Stimulated activated CD4-positive, alpha-beta T cell treated with anti-CD3 and anti-CD28 coated beads, TNF-alpha, amount 100 ng/mL, for 48 hours (primary cell): ENCODE data around the gene RNF14.

Experiments
- DNase-seq, 3 donors: peaks; one replicate each; pipeline ENCODE4 v3.0.0-alpha.2; 2020; ENCODE audit warnings: low read depth in 3 of 3

RNF14 gene

DNA sequence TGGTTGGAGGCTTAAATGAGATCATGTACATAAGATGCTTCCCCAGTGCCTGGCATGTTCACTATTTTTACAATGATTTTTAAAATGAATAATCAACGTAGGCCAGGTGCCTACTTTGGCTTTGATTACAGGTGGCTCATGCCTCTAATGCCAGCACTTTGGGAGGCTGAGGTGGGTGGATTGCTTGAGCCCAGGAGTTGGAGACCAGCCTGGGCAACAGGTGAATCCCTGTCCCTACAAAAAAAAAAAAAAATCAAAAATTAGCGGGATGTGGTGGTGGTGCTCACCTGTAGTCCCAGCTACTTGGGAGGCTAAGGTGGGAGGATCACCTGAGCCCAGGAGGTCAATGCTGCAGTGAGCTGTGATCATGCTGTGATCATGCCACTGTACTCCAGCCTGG, 20.1 kb upstream of the RNF14 start:
- DNase-seq: no peak

DNA sequence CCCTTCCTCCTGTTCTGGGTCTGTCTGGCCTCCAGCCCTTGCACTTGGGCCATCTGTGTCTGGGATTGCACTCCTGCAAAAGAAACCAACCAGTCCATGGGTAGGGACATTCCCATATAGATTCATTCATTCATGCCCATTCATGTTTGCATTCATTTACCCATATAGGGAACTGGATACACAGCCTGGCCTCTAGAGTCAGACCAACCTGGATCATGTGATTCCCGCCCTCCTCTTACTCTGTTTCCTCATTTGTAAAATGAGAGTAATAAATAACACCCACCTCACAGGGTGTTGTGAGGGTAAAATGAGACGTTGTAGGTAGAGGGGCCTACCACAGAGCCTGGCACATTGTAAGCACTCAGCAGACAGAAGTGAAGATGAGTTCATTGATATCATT, 19.4 kb upstream of the RNF14 start:
- no peak for DNase-seq

DNA sequence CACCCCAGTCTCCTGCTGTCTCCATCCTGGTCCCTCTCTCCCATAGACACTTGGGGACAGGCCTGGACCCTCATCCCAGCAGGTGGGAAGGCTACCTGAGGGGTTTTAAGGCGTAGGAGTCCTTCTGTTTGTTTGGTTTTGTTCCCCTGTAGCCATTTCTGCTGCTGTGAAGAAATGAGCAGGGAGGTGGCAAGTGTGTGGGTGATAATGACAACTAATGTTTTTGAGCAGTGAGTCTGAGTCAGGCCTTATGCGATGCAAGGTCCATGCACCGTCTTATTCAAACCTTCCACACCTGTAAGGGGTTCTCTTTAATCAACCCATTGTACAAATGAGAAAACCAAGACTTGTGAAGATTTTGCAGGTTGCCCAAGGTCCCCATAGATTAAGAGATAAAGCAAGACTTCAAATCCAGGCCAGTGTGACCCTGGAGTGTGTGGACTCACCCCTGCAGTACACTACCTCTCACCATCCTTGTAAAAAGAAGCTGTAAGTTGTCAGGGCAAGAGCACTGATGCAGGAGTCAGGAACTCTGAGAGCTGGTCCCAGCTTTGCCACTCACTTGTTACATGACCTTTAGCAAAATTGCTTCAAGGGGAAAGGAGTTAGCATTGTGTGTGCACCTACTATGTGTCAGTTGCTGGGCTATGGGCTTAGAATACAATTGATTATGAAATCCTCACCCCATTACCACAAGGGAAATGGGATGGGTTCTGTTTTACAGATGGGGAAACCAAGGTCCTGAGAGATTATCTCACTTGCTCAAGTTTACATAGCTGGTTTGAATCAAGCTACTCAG, 18.5 kb upstream of the RNF14 start:
- DNase-seq: no peak

DNA sequence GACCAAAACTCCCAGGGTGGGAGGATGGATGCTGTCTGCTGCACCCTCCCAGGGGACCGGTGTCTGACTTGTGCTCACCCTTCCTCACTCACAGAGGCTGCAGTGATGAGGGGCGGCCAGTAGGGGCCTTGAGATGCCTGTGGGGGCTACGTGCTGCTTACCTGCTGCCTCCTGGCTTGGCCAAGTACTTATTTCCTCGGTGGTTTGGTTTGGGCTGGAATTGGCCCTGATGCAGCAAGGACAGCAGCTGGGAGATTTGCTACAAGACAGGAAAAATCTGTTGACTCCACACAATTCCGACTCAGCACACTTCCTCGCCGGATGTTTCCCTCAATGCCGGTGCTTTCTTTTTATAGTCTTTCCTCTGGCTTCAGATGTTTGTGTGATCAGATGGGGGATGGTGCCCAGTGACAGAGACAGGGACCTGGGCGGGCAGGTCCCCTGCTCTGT, 17.5 kb upstream of the RNF14 start:
- DNase-seq: no peak

DNA sequence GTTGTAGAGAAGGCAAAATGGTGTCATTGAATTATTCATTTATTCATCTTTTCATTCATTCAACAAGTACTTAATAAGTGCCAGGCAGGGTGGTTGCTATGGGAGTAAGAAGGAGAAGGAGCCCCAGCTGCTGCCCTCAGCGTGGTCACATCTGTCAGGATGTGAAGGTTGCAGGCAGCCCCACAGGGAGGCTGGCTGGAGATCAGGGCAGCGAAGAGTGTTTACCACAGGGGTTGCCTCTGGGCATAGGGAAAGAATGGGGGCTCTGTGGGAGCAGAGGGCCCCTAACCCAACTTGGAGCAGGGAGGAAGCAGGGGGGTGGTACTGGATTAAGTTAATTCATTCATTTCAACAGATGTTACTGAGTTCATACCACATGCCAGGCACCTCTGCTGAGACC, 16.9 kb upstream of the RNF14 start:
- DNase-seq: no peak

GRCh38 chr5:141954194-141954593, 14.7 kb upstream of the RNF14 start:
- no peak for DNase-seq

GRCh38 chr5:141957367-141957996, 11.4 kb upstream of the RNF14 start:
- no peak for DNase-seq

DNA sequence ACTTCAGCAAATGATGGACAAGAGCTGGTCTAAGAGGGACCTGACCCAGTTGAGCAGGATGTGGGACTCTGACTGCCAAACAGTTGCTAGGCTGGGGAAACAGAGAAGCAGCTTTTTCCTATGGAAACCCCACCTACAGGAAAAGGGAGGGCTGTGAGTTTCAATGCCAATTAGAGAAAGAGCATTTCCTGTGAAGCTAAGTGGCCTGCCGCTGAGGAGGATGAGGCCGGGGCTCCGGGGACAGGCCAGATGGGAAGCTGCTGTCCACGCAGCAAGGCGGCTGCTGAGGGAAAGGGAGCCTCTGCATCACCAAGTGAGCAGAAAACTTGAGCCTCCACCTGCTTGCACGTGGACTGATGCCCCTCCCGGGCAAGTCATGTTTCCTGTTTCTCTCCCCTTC, 10.8 kb upstream of the RNF14 start, which contains the start of gene PCDH12:
PCDH12 (minus strand) TSS at position 90 of the 400 bp plus-strand sequence. CDS start 351 bp downstream, outside the sequence.
- DNase-seq: no peak

DNA sequence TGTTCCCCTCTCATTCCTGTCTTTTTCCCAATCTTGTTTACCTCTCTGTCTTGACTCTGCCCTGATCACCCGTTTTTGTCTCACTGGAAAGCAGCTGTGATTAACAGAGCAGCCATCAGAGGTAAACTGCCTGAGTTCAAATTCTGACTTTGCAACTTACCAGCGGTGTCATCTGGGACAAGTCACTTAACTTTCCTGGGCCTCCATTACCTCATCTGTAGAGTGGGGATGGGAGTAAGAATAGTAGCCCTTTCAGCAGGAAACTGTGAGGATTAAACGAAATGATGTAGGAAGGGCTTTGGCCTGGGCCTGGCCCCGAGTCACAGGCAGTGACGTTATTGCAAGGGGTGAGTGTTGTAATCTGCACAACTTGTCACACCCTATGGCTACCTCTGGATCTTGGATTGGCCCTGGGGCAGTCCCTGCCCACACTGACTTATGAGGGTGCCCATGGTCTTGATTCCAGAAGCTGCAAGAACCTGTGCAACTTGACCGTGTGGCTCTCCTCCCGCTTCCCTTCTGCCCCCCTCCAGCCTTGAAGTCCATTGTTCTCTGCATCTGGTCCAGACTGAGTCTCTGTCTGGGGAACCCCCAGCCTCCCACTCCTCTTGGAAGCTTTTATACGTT, 10.2 kb upstream of the RNF14 start:
- no peak for DNase-seq

DNA sequence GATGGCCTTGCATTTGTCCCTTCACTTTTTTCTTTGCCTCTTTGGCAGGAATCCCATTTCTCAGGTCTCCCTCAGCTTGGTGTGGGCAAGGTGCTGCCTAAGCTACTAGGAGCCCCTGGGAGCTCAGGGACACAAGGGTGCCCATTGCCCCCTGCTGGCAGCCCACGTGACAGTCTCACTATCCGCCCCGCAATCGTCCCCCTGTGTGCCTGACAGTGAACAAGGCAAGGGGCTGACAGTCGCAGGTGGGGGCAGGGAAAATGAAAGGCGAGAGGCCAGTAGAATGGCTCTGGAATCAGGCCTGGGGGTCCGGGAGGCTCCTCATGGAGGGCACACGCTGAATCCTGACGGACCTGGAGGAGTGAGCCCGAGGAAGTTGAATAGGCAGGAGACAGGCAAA, 8.9 kb upstream of the RNF14 start:
- DNase-seq: no peak

GRCh38 chr5:141960449-141961323, 8.2 kb upstream of the RNF14 start:
- DNase-seq: peak; percentile 79 to 86 (median 83)

DNA sequence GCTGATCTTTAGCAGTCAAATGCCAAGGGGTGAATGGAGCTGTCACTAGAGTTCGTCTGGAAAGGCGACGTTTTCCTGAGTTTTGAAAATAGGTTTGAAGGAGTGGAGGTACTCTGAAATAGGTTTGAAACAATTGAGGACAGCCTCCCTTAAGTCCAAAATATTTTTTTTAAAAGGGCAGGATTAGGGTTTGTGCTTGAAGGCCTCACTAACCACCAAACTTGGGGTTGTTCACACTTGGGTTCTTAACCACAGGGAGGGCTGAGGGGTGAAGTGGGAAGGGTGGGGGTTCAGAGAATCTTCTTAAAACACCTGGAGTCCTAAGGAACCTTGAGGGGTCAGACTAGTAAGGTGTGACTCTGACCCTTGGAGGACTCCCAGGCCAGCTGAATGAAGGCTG, 7.4 kb upstream of the RNF14 start:
- no peak for DNase-seq

- no peak for DNase-seq
Observed at GRCh38 chr5:141963701-141964100, 5.2 kb upstream of the RNF14 start.

DNA sequence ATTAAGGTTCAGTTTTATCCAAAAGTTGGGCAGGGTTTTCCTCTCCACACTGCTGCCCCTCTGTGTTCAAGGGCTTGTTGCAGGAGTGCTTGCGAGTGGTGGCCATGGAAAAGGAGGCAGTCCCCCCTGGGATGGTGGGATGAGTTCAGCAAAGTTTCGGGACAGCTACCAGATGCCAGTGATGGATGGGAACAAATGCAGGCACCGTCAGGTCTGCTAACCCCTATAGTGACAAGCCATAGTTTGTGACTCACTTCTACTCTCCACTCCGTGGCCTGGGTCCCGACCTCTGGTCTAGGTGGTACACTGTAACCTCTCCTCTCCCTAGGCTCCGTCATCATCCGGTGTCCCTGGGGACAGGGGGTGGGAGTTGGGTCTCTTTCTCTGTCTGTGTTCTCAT, 3.8 kb upstream of the RNF14 start:
- no peak for DNase-seq

DNA sequence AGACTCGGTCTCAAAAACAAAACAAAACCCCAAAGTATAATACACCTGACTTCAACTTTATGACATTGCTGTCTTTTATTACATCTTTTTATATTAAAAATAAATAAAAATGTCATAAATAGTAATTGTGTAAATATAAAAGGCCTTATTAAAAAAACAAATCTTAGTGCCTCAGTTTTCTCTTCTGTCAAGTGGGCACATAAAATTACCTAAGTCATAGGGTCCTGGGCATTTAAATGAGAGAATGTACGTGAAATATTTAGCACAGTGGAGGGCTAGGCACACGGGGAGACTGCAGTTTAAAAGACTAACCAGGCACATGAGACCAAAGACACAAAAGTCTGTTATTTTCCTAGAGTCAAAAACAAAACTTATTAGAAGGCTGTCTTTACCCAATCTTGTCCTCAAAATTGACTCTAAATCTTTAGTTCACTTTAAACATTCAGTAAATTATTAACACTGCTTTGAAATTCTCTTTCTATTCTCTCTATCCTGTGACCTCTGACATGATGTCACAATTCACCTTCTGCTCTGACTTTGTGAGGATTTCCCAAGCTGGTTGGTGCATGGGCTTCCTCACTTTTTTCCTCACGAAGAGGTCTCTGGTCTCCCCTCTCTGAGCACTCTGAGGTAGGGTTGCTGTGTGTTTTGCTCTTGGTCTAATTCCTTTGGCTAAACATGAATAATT, 2.5 kb upstream of the RNF14 start:
- no peak for DNase-seq

DNA sequence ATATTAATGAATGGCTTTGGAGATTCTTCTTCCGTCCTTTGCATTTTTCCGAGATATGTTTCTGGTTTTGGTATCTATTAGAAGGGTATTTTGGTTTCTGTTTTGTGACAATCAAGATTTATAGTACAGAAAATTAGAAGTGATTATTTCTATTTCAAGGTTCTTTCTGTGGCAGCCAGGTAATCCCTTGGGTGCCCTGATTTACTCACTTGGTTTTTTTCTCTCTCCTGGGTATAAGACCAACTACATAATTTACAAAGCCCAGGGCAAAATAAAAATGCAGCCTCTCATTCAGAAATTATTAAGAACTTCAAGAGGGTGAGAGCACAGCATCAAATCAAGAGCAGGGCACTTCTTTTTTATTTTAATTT, 2.0 kb upstream of the RNF14 start:
- no peak for DNase-seq

DNA sequence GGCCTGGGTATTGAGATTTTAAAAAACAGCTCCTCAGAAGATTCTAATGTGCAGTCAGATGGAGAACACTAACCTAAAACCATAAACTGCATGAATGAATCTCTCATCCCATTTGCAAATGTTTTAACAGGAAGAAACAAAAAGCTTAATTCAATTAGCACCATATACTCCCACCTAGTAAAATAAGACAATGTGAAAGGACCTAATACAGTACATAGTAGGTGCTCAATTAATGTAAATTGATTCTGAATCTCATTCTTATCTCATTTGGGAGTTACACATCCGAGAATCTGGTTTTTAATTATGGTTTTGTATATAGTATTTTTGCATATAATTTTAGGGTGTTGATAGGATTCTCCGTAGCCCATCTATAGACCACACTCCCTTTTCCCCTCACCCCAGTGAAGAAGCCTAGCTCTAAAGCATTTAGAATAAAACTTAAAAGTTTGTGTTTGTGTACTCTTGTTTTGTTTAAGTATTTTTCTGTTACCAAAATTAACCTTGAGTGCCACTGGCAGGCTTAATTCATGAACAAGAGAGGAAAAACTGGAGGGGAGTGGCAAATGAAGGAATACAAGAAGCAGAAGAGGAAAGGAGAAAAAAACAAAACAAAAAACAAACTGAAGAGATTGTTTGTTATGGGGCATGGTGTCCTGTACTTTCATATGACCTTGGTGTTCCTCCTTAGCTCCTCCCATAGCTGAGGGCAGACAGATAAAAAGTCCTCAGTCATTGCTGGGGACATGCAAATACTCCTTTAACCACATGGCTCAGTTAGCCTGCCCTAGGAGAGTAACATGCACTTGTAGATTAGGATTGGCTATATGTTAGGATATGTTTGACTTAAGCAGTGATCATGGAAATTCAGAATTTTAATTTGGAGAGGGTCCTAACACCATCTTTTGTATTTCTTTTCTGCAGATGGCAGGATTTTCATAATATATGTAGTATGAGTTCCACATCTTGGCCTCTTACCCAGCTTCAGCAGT, 1.2 kb downstream of the RNF14 start:
- no peak for DNase-seq

DNA sequence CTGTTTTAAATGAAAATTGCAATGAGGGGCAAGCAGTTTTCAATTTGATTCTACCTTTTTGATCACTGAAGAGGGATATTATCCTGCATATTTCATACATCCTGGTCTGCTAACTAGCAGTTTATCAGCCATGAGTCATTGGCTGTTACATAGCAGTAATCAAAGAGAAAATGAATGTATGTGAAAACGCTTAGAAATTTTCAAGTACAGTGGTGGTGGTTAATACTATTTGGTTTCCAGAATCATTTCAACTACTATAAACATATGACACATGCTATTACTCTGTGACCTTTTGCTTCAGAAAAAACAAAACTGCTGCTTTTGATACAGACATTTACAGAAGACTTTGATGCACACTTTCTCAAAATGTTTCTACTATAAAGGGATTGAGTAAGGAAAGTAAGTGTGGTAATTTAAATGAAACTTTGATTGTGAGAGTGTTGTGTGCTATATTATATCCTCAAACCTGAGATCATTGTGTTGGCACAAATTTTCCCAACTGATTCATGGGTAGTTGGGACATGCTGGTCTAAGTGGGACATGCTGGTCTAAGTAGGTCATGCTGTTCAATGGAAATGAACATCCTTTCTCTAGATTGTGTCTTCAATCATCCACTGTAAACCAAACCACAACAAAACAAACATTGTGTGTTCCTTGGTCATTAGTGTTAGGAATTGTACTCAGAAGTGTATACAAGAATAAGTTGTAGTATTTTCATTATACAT, 5.1 kb downstream of the RNF14 start:
- no peak for DNase-seq

DNA sequence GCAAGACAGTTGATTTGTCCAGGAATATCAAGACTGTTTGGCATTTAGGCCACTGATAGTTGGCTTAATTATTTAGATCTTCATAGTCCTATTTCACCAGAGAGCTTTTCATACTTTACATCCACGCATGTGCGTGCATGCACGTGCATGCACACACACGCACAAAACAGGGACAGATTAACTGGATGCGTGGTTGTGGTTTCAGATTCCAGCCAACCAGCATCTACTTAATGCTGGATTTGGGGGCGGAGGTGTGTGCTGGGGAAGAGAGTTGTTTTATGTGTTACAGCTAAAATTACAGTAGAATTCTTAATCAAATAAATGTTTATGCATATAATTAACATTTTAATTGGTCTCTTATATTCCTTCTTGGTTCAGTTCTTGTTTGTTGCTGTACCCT, 7.3 kb downstream of the RNF14 start:
- no peak for DNase-seq
